HG02884 (cell line): Measurements from ENCODE around the gene ERN2.
"Not testable (repeated sequence)": the region's sequence is repeated elsewhere in the genome, so short reads cannot be mapped to it uniquely, and the experiment has no call there.

Experiments used
- ATAC-seq: cut with Tn5 transposase; IDR thresholded peaks from one replicate; pipeline ENCODE4 v1.9.1; 2021; ENCODE audit warnings: mild to moderate bottlenecking, moderate library complexity; ENCODE audit not compliant: unreplicated experiment

ERN2 gene

DNA sequence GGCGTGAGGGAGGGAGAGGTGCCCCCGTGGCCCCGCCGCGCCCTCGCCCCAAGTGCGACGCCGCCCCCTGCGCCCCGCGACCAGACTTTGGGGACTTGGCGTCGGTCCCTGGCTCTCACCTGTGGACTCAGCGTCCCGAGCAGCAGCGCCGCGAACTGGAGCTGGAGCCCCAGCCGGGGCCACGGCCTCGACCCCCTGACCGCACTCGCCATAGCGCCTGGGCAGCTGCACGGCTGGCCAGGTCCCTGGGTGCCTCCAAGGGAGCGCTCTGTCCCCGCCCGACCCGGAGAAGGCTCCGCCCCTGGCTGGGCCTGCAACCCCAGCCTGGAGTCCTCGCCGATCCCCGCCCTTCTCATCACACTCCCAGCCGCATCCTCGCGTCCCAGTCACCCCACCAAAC is at the start of gene ERN2:
Gene ERN2 (minus strand): TSS at position 247 of the 400 bp plus-strand sequence. CDS start 35 bp downstream, at position 212.
- ATAC-seq: no peak

DNA sequence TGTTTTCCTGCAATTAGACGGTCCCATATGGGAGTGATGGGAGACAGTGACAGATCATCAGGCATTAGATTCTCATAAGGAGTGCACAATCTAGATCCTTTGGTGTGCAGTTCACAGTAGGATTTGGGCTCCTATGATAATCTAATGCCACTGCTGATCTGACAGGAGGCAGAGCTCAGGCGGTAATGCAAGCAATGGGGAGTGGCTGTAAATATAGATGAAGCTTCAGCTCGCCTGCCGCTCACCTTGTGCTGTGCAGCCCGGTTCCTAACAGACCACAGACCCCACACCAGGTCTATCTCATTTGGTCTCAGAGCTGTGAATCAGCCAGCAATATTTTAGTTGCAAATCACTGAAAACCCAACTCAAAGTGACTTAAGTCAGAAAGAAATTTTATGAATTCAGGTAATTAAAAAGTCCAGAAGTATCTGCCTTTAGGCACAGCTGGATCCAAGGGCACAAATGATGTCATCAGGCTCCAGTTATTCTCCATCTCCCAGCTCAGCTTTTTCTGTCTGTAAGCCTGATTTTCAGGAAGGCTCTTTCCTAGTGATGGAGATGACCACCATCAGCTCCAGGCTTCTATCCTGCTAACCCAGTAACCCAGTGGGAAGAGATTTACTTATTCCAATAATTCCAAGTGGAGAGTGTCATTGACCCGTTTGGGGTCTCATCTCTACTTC is 45.1 kb upstream of the ERN2 start:
- ATAC-seq: no peak

DNA sequence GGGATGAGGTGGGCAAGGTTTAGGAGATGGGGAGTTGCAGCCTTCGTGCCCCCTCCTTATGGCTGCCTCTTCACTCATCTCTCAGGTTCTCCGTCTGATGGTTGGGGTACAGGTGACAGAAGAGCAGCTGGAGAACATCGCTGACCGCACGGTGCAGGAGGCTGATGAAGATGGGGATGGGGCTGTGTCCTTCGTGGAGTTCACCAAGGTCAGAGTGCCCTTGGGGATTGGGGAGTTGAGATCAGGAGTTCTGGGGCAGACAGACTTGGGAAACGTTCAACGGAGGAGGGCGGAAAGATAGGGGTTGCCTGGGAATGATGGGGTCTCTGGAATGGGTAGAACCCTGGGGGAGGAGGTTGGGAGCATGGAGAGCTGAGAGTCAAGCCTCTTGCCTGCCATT is 44.1 kb upstream of the ERN2 start:
- ATAC-seq: no peak

DNA sequence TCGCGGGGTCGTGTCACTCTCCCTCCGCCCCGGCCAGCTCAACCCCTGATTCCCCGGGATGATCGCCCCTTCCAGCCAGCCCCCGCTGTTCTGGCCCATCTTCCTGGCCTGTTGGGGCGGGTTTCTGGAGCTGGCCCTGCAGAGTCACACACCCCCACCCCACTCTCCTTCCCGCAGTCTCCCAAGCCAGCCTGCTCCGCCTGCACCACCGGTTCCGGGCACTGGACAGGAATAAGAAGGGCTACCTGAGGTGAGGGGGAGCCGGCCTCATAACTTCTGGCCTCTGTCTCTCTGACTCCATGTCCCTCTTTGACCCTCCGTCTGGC is 42.4 kb upstream of the ERN2 start:
- ATAC-seq: no peak

DNA sequence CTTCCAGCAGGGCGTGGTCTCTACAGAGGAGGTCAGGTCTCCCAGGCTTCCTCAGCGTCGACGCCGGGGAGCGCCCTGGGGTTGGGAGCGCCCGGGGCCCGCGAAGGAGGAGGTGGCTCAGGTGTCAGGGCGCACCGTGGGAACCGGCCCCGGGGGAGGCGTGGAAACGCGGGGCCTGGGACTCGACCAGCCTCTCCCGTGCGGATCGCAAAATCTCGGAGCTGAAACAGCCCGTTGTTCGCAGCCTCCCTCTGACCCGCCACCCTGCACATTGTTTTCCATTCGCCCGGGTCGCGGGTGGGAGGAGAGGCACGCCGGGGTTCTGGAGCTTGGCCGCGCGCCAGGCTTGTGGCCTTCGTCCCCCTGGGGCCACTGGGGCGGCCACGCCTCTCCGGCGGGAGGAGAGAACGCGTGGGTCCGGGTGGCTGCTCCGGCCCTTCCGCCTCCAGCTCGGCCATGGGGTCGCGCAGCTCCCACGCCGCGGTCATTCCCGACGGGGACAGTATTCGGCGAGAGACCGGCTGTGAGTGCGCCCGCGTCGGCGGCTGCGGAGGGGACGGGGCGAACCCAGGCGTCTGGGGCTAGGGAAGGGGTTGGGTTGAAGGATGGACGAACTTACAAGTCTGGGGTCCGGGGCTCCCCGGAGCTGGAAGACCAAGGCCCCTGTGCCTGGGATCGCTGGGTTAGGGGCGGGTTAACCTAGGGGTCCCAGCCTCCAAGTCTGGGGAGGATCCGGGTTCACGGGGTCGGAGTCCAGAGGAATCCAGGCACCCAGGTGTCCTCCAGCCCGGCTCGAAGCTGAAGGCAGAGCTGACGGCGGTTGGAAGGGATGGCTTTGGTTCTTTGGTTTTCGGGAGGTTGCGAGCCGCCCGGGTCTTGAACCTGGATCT is 41.8 kb upstream of the ERN2 start, which contains the start of gene CHP2:
Gene CHP2 (plus strand): TSS at position 433 of the 890 bp plus-strand sequence. CDS start 24 bp downstream, at position 457.
- no peak for ATAC-seq

DNA sequence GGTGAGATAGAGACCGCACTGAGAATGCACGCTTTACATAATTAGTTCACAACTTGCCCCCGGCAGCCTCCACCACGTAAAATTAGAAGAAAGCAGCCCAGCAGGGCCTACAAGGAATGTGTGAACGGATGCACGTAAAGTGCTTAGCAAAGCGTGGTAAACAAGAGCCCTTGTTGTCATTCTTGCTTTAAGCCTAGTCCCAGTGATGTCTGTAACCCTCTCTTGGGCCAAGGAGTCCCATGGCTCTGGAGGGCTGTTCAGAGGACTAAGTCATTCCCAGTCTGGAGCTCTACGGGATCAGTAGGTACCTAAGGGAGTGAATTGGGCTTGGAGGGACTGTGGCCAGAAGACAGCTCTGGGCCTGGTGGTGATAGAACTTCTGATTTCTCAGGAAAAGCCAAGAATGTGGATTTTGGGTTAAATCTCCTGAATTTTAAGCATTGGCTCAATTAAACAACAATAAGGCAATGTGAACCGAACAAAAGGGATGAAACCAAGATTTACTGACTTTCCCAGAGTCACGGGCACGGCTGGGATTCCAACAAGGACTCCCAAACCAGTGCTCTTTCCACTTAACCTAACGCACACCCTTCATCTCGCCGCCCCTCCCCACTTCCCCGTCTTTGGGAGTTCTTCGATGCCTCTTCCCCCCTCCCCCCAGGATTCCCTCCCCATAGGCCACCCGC is 41.0 kb upstream of the ERN2 start:
- ATAC-seq: no peak

DNA sequence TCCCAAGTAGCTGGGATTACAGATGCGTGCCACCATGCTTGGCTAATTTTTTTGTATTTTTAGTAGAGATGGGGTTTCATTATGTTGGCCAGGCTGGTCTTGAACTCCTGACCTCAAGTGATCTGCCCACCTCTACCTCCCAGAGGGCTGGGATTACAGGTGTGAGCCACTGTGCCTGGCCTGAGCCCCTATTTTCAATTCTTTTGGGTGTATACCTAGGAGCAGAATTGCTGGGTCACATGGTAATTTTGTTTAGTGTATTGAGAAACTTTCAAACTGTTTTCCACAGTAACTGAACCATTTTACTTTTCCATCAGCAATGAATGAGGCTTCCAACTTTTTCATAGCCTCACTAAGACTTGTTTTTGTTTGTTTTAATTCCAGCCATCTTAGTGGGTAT is 38.0 kb upstream of the ERN2 start:
- not testable (repeated sequence) for ATAC-seq

DNA sequence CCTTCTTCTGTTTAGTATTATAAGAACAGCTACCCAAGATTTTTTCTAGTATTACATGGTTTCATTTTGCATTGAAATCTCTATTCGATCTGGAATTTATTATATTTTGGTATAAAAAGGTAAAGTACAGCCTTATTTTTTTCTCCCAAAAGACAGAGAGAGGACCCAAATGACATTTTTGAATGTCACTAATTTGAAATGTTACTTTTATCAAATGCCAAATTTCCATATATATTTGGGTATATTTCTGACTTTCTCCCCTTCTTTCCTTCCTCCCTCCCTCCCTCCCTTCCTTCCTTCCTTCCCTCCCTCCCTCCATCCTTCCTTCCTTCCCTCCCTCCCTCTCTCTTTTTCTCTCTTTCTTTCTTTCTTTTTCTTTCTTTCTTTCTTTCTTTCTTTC is 35.6 kb upstream of the ERN2 start:
- ATAC-seq: no peak

DNA sequence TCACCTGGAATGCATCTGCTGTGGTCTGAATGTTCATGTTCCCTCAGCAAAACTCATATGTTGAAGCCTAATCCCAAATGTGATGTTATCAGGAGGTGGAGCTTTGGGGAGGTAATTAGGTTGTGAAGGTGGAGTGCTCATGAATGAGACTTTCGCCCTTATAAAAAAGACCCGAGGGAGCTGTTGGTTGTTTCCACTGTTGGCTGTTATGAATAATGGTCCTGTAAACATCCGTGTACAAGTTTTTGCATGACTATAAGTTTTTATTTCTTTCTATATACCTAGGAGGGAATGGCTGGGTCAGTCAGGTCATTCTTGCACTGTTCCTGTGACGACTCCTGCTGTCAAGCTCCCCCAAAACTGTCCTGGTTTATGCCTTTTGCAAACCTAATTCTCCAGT is 32.2 kb upstream of the ERN2 start:
- no peak for ATAC-seq

DNA sequence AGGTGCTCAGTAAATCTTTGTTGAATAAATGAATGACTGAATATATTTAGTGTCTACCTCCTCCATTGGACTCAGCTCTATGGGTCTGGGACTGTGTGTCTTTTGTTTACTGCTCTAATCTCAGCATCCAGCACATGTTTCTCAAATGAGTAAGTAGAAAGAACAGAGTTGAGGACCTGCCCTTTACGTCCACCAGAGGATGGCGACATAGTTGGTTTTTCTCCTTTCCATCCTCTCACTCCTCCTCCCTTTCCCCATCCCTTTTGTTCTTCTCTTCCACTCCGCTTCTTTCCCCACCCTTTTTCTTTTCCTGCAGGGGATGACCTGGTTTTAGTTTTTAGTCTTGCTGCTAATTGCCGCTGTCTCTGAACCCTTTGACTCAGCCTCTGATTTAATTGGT is 29.7 kb upstream of the ERN2 start:
- ATAC-seq: no peak

DNA sequence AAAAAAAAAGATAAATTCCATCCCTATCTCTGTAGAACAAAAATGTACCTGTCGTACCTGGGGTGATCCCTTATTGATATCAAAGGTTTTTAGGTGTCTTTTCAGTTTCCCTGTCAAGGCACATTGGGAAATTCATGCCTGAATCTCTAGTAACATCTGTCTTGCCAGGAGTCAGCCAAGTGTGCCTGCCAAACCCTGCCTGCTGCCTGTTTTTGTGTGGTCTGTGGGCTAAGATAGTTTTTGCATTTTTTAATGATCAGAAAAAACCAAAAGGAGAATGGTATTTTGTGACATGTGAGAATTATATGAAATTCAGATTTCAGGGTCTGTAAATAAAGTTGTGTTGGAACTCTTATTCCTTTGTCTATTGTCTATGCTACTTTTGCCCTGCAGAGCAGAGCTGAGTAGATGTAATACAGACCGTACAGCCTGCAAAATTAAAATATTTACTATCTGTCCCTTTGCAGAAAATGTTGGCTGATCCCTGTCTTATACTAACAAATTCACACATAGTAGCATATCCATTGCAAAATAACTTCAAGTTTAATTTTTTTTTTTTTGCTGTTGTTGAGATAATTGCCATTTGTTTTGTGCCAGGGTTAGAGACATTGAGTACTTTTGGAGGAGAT is 28.8 kb upstream of the ERN2 start:
- no peak for ATAC-seq

DNA sequence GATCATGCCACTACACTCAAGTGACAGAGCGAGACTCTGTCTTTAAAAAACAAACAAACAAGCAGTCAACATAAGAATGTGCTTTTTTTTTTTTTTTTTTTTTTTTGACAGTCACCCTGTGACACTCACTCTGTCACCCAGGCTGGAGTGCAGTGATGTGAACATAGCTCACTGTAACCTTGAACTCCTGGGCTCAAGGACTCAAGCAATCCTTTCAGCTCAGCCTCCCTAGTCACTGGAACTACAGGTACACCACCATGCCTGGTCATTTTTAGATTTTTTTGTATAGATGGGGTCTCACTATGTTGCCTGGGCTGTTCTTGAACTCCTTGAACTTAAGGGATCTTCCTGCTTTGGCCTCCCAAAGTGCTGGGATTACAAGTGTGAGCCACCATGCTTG is 26.5 kb upstream of the ERN2 start:
- no peak for ATAC-seq

DNA sequence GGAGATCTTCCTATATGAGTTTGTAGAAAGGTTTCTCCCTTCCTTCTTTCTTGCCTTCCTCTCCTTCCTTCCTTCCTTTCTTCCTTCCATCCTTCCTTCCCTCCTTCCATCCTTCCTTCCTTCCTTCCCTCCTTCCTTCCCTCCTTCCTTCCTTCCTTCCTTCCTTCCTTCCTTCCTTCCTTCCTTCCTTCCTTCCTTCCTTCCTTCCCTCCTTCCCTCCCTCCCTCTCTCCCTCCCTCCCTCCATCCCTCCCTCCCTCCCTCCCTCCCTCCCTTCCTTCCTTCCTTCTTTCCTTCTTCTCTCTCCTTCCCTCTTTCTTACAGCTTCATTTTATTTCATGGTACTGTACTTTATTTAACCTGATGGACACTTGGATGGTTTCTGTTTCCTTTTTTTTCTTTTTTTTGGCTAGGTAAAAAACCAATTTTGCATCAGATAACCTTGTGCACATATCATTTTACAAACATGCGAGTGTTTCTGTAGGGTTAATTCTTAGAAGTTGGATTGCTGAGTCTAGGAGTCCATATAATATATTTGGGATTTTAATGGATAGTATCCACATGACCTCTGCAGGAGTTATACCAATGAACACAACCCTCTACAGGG is 24.5 kb upstream of the ERN2 start:
- not testable (repeated sequence) for ATAC-seq

DNA sequence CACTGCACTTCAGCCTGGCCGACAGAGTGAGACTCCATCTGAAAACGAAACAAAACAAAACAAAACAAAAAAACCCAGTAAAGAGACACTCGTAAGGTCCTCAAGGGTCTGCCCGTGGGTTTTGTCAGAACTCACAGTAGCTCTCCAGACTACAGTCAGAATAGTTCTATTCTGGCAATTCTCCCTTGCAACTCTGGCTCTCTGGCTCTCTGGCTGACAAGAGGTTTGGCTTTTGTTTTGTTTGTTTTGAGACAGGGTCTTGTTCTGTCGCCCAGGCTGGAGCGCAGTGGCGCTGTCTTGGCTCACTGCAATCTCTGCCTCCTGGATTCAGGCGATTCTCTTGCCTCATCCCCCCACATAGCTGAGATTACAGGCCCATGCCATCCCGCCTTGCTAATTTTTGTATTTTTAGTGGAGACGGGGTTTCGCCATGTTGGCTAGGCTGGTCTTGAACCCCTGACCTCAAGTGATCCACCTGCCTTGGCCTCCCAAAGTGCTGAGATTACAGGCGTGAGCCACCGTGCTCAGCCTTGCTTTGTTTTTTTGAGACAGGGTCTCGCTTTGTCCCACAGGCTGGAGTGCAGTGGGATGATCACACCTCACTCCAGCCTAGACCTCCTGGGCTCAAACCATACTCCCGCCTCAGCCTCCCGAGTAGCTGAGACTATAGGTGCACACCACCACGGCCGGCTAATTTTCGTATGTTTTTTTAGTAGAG is 21.3 kb upstream of the ERN2 start:
- no peak for ATAC-seq

DNA sequence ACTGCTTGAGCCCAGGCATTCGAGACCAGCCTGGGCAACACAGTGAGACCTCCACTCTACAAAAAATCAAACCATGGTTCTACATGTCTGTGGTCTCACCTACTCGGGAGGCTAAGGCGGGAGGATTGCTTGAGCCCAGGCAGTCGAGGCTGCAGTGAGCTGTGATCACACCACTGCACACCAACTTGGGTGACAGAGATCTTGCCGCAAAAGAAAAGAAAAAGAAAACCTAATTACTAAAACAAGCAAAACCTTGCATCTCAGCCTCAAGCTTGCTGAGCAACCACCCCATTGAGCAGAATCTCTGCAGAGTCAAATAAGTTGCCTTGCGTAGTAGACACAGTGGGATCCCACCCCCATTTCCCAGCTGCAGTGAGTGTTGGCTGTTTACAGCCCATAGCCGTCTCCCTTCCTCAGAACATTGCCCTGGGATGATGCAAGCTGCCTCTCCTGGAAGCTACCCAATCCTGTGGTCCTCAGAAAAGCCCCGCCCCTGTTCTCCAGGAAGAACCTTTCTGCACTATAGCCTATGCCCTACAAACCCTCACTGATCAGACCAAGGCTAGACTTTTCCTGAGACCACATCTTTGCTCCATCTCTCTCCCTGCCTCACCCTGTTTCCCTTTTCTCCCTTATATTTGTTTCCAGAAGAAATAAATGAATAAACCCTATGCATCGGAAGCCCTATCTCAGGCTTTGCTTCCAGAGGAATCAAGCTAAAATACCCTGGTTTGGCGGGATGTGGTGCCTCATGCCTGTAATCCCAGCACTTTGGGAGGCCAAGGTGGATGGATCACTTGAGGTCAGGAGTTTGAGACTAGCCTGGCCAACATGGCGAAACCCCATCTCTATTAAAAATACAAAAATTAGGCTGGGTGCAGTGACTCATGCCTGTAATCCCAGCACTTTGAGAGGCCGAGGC is 16.7 kb upstream of the ERN2 start:
- no peak for ATAC-seq

DNA sequence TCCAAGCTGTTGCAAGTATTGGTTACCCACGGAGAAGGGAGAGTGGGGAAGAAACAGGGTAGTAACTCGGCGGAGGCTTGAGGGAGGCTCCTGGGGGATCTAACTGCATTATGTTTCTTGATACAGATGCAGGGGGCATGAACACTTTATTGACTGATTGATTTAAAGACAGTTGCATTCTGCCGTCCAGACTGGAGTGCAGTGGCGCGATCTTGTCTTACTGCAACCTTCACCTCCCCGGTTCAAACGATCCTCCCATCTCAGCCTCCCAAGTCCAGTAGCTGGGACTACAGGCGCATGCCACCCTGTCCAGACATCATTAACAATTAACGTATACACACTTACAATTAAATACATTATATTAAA is 15.1 kb upstream of the ERN2 start:
- ATAC-seq: no peak

DNA sequence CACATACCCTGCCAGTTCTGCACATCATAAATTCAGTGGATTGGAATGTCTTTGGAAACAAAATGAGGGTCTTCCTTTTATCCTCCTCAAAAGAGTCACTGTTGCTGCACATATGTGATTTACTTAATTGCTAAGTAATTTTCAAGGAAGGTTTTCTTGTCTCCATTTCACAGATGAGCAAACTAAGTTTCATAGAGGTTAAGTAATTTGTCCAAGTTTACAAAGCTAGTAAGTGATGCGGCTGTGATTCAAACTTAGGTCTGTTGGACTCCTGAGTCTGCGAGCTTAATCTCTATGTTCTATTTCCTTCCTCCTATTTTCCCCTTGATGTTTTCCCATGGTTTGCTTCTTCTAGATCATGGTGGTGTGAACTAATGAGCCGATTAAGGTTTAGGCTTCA is 13.7 kb upstream of the ERN2 start:
- ATAC-seq: no peak

DNA sequence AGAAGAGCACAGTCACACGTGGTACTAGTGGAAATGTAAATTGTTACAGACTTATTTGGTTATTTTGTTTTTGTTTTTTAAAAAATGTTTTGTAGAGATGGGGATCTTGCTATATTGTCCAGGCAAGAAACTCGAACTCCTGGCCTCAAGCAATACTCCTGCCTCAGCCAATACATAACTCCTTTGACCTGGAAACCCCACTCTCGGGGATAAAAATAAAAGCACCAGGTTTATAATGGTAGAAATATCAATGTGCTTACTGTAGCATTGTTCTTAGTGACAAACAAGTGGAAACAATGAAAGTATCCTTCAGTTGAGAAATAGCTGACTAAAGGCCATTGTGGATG is 11.7 kb upstream of the ERN2 start:
- no peak for ATAC-seq

DNA sequence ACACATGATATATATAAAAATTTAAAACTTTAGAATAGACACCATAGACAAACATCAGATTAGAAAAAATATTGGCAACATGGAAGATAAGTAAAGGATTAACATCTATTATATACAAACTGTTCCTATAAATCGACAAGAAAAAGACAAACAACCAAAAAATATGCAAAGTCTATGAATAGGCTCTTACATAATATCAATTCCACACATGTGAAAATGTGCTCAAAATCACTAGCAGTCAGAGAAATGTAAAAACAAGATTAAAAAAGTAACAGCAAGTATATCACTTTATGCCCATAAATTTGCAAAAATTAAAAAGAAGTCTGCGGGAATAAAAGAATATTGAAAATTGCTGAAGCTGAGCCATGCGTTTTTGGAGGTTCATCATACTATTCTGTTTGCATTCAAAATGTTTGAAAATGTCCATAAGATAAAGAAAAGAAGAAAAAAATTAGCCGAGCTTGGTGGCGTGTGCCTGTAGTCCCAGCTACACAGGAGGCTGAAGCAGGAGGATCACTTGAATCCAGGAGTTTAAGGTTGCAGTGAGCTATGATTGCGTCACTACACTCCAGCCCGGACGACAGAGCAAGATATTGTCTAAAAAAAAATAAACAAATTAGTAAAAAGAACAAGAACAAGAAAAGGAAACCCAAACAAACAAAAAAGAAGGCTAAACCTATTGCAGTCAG is 11.2 kb upstream of the ERN2 start:
- ATAC-seq: no peak
